Cardiac muscle cell (in vitro differentiated cells and primary cell): ENCODE data around the gene KDM7A. TPM values are rescaled to one million over a fixed set of nuclear protein-coding genes. Genes with fewer than 3 reads are reported as not detected.
"Not testable (repeated sequence)": the region's sequence is repeated elsewhere in the genome, so short reads cannot be mapped to it uniquely, and the experiment has no call there.

Source experiments
- DNase-seq, 2 donors: peaks; one replicate each; pipeline versions ENCODE4 v3.0.0 to v3.0.0-alpha.2; 2010 to 2017; ENCODE audit warnings: low read depth in 1 of 2, low spot score in 1 of 2
- H3K27ac ChIP-seq: fragments of 200-600 bp; sonication (generic); 2 replicates; pipeline ENCODE4 v1.5.1; 2016
- H3K27me3 ChIP-seq: fragments of 200-600 bp; sonication (generic); 2 replicates; pipeline ENCODE4 v1.6.0; 2016; ENCODE audit warnings: control low read depth
- H3K36me3 ChIP-seq: fragments of 200-600 bp; sonication (generic); 2 replicates; pipeline ENCODE4 v1.5.1; 2016; ENCODE audit warnings: control low read depth
- H3K4me1 ChIP-seq: fragments of 200-600 bp; sonication (generic); 2 replicates; pipeline ENCODE4 v1.8.1; 2017; ENCODE audit warnings: low read depth, mild to moderate bottlenecking, mixed run types
- H3K4me3 ChIP-seq: fragments of 200-600 bp; sonication (generic); 2 replicates; pipeline ENCODE4 v1.5.1; 2016; ENCODE audit warnings: mild to moderate bottlenecking
- H3K9me3 ChIP-seq: fragments of 200-600 bp; sonication (generic); 2 replicates; pipeline ENCODE4 v1.5.1; 2017; ENCODE audit warnings: low read depth, mild to moderate bottlenecking, control low read depth
- CTCF ChIP-seq: IDR thresholded peaks from 2 replicates; pipeline ENCODE4 v1.5.1; 2012; ENCODE audit warnings: low read depth, mild to moderate bottlenecking, low read length
- polyA plus RNA-seq: library from polyadenylated mRNA; unstranded; fragments of >200 nt; fragmentation: Nextera tagmentation; extraction: Ambion mirVana; gene quantifications from 2 replicates; pipeline ENCODE4 v1.2.1, GENCODE V29; 2016
- total RNA-seq: library from RNA; depleted of rRNA; stranded (reverse); fragments of >200 nt; gene quantifications from 2 replicates; pipeline ENCODE4 v1.2.3, GENCODE V29; 2016

KDM7A gene
- total and polyA plus RNA-seq, 2 experiments from 2014 or later: 1.9 to 7.5 TPM

- no peaks in the 10 kb centered on the region for H3K9me3 ChIP-seq
- no peaks in the 10 kb centered on the region for H3K4me1 ChIP-seq
- no peaks in the 10 kb centered on the region for H3K27me3 ChIP-seq
- no peak overlapping the region for H3K27ac ChIP-seq
- DNase-seq: no peak
- H3K36me3 ChIP-seq: no peaks in the 10 kb centered on the region
- TF ChIP-seq CTCF: no peak
- H3K4me3 ChIP-seq: no peak overlapping the region
Observed at GRCh38 chr7:140205600-140205999, 28.8 kb upstream of the KDM7A start.

- no peaks in the 10 kb centered on the region for H3K36me3 ChIP-seq
Observed at GRCh38 chr7:140203556-140203955, 26.8 kb upstream of the KDM7A start.

GRCh38 chr7:140202942-140203341 lies 26.2 kb upstream of the KDM7A start:
- H3K9me3 ChIP-seq, H3K27ac ChIP-seq, H3K4me1 ChIP-seq, H3K4me3 ChIP-seq, DNase-seq, H3K36me3 ChIP-seq, H3K27me3 ChIP-seq: not testable (repeated sequence)

More at GRCh38 chr7:140203556-140203955, 26.8 kb upstream of the KDM7A start:
- no peak for DNase-seq
- no peaks in the 10 kb centered on the region for H3K27me3 ChIP-seq
- no peaks in the 10 kb centered on the region for H3K4me1 ChIP-seq
- no peak overlapping the region for H3K4me3 ChIP-seq
- no peak for TF ChIP-seq CTCF
- H3K9me3 ChIP-seq: no peaks in the 10 kb centered on the region
- no peak overlapping the region for H3K27ac ChIP-seq

- H3K4me1 ChIP-seq: no peaks in the 10 kb centered on the region
- no peaks in the 10 kb centered on the region for H3K9me3 ChIP-seq
- H3K27ac ChIP-seq: no peak overlapping the region
- no peaks in the 10 kb centered on the region for H3K27me3 ChIP-seq
- no peak for DNase-seq
- H3K36me3 ChIP-seq: no peaks in the 10 kb centered on the region
- H3K4me3 ChIP-seq: no peak overlapping the region
- TF ChIP-seq CTCF: no peak
Observed at GRCh38 chr7:140201393-140201792, 24.6 kb upstream of the KDM7A start.

- DNase-seq: peak in 1 of 2 donors; percentile 80
- no peaks in the 10 kb centered on the region for H3K9me3 ChIP-seq
- H3K4me3 ChIP-seq: no peak overlapping the region
- no peaks in the 10 kb centered on the region for H3K36me3 ChIP-seq
- H3K27ac ChIP-seq: no peak overlapping the region
- TF ChIP-seq CTCF: no peak
- no peaks in the 10 kb centered on the region for H3K4me1 ChIP-seq
- no peaks in the 10 kb centered on the region for H3K27me3 ChIP-seq
Observed at GRCh38 chr7:140200061-140200989, 23.5 kb upstream of the KDM7A start.

GRCh38 chr7:140197938-140198337 lies 21.2 kb upstream of the KDM7A start:
- no peaks in the 10 kb centered on the region for H3K36me3 ChIP-seq

More at GRCh38 chr7:140197938-140198337, 21.2 kb upstream of the KDM7A start:
- no peaks in the 10 kb centered on the region for H3K27me3 ChIP-seq
- no peak for TF ChIP-seq CTCF
- no peaks in the 10 kb centered on the region for H3K9me3 ChIP-seq
- H3K27ac ChIP-seq: no peak overlapping the region
- H3K4me1 ChIP-seq: no peaks in the 10 kb centered on the region
- no peak for DNase-seq
- H3K4me3 ChIP-seq: no peak overlapping the region
